Activated CD4-positive, alpha-beta memory T cell treated with anti-CD3 and anti-CD28 coated beads, Interleukin-2, amount 10 ng/mL, durations not matched to agents 7 days and 5 days (primary cell): ENCODE measurements around the gene KIF25. TPM values are rescaled to one million over a fixed set of nuclear protein-coding genes. Genes with fewer than 3 reads are reported as not detected.

Experiments used
- CTCF ChIA-PET: fragments of 350-600 bp; sonication (Branson Sonifier 250); formaldehyde crosslinking; loops from one replicate; lab custom pipeline; 2021; ENCODE audit warnings: antibody characterized with exemption, inconsistent platforms; lab: Charles Lee
- POLR2A ChIA-PET: fragments of 350-600 bp; sonication (Branson Sonifier 250); formaldehyde crosslinking; loops from one replicate; lab custom pipeline; 2021; ENCODE audit warnings: antibody characterized with exemption; lab: Charles Lee
- DNase-seq: peaks from one replicate; pipeline ENCODE4 v3.0.0-alpha.2; 2020
- H3K27ac Mint-ChIP-seq: one replicate; pipeline ENCODE4 v1.8.0; 2021; ENCODE audit warnings: mild to moderate bottlenecking, mixed read lengths
- H3K27me3 Mint-ChIP-seq: one replicate; pipeline ENCODE4 v1.8.0; 2021; ENCODE audit warnings: mixed read lengths
- H3K36me3 Mint-ChIP-seq: one replicate; pipeline ENCODE4 v1.8.0; 2021; ENCODE audit warnings: low read depth, mixed read lengths
- H3K4me1 Mint-ChIP-seq: one replicate; pipeline ENCODE4 v1.8.0; 2021; ENCODE audit warnings: mixed read lengths
- H3K4me3 Mint-ChIP-seq: one replicate; pipeline ENCODE4 v1.8.0; 2021; ENCODE audit warnings: mild to moderate bottlenecking, mixed read lengths
- H3K9me3 Mint-ChIP-seq: one replicate; pipeline ENCODE4 v1.8.0; 2021; ENCODE audit warnings: mixed read lengths
- total RNA-seq, 2 experiments: library from RNA; stranded (reverse); gene quantifications; one replicate each; pipeline ENCODE4 v1.2.3, GENCODE V29; 2021

Gene KIF25
- total RNA-seq, 2 experiments from 2014 or later, result not detected

DNA sequence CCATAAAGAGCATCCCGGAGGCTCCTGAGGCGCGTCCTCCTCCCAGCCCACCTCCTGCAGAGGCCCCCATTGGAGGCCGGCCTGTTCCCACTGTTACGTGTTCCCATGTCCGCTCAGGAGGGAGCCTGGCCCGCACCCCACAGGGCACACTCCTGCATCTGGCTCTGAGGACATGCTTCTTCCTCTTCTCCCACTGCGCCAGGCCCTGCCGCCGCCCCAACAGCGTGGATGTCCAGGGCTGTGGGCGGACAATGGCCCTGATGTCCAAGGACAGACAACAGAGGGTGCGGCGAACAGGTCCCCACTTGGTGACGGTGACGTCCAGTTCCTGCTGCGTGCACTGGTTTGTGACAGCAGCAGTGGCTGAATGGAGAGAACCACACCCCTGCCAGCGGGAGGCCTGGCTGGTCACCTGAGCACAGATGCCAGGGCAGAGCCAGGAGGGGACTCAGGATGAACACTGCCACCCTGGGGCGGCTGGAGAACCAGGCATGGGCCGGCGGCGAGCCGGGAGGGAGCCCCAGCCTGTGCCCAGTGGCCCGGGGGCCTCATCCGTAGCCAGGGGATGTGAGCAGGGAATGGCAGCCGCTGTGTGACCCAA lies 54.9 kb downstream of the KIF25 start:
- no peaks in the 10 kb centered on the region for H3K4me1 Mint-ChIP-seq
- no peak overlapping the region for H3K27ac Mint-ChIP-seq
- no peaks in the 10 kb centered on the region for H3K9me3 Mint-ChIP-seq

DNA sequence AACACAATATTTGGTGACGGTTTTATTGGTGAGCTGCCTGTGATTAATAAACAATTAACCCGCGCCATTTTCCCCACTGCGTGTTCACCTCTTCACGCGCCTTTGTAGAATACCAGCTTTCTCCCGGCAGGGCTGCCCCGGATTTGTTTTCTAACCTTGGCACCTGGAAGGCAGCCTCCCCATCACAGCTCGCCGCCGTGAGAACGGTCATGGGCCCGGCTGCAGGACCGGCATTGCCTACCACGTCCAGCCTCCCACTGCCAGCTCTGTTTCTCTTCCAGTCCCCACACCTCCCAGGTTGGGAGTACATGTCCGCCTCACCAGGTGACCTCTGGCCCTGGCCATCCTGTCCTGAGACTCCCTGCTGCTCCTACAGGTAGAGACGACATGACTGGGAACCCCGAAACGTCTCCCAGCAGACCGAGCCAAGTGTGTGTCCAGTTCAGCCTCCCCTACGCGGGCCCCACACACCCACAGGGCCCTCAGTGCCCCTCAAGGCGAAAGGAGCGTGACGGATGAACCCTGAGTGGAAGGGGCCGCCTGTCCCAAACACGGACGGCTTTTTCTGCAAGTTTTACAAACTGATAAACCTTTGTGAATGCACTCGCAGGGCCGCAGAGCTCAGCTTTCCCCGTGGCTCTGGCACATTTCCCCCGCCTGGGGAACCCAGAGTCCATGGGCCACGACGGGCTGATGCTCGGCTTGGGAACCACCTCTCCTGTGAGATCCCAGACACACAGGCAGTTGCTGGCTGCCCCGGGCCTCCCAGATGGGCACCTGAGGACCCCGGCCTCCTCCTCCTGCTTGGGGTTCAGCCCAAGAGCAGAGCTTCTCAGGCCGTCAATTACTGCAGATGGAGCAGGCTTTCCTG lies 55.9 kb downstream of the KIF25 start:
- Mint-ChIP-seq H3K27ac (no peak overlapping the region), H3K4me1 (no peaks in the 10 kb centered on the region), H3K4me3 (no peak overlapping the region), H3K27me3 (no peaks in the 10 kb centered on the region), H3K36me3 (no peaks in the 10 kb centered on the region), H3K9me3 (no peaks in the 10 kb centered on the region)
- CTCF ChIA-PET, result no interaction called here
- DNase-seq, result no peak
- POLR2A ChIA-PET, result no interaction called here

More for the DNA sequence above, 54.9 kb downstream of the KIF25 start:
- no peak for DNase-seq
- no peaks in the 10 kb centered on the region for H3K36me3 Mint-ChIP-seq
- CTCF ChIA-PET, result no interaction called here
- H3K4me3 Mint-ChIP-seq, result no peak overlapping the region
- no peaks in the 10 kb centered on the region for H3K27me3 Mint-ChIP-seq
- POLR2A ChIA-PET, result no interaction called here

DNA sequence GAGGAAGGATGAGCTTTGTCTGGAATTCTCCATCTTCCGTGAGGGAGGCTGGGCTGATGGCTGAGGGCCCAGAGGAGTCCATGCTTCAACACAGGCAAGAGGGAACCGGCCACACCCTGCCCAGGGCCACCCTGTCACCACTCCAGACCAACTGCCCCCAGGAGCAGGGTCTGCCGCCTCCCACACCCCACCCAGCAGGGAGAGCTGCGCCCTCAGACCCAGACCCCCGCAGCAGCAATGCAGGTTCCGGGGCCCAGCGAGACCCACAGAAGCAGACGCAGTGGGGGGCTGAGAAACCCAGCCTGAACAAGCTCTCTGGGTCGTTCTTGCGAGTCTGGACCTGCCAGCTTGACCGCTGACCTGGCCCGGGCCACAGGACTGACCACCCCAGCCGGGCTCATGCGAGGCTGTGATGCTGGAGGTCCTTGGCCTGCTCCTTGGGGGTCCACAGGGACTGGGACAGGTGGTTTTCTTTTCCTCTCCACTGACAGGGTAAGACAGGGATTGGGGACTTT lies 56.5 kb downstream of the KIF25 start:
- H3K4me1 Mint-ChIP-seq, result no peaks in the 10 kb centered on the region
- H3K36me3 Mint-ChIP-seq, result no peaks in the 10 kb centered on the region
- ChIA-PET POLR2A (no interaction called here), CTCF (no interaction called here)
- H3K4me3 Mint-ChIP-seq, result no peak overlapping the region
- H3K9me3 Mint-ChIP-seq, result no peaks in the 10 kb centered on the region
- no peak overlapping the region for H3K27ac Mint-ChIP-seq
- DNase-seq, result no peak
- H3K27me3 Mint-ChIP-seq, result no peaks in the 10 kb centered on the region

DNA sequence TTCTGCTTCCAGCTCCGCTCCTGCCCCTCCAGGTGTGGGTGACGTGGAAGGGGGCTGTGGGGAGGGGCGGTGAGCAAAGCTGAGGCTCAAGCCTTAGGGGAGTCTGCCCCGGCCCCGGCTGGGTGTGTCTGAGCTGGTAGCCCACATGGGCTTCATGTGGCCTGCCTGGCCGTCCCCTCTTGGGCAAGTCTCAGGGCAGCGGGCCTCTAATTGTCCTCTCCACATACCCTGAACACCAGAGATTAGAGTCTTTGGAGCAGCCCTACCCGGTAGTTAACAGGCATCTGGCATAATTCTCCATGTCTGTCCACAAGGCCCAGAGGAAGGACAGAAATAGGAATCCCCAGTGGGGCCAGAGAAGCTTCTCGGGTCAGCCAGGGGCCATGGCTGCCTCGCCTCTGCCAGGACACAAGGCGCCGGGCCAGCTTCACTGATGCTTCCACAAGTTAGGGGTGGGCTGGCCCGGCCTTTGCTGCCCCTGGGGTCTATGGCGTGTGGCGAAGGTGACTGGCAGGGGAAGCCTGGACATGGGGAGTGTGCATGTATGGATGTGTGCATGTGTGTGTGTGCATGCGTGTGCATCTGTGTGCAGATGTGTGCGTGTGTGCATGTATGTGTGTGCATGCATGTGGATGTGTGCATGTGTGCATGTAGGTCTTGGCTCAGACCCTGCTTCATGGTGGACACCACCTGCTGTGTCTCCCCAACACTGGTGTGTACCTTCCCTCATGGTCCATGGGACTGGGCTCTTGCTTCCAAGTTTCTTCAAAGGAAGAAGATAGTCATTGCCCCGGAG lies 57.5 kb downstream of the KIF25 start:
- H3K4me1 Mint-ChIP-seq, result no peaks in the 10 kb centered on the region
- H3K4me3 Mint-ChIP-seq, result no peak overlapping the region
- no peaks in the 10 kb centered on the region for H3K36me3 Mint-ChIP-seq
- no peaks in the 10 kb centered on the region for H3K27me3 Mint-ChIP-seq
- ChIA-PET CTCF (no interaction called here), POLR2A (no interaction called here)
- H3K27ac Mint-ChIP-seq, result no peak overlapping the region
- DNase-seq, result no peak
- no peaks in the 10 kb centered on the region for H3K9me3 Mint-ChIP-seq

DNA sequence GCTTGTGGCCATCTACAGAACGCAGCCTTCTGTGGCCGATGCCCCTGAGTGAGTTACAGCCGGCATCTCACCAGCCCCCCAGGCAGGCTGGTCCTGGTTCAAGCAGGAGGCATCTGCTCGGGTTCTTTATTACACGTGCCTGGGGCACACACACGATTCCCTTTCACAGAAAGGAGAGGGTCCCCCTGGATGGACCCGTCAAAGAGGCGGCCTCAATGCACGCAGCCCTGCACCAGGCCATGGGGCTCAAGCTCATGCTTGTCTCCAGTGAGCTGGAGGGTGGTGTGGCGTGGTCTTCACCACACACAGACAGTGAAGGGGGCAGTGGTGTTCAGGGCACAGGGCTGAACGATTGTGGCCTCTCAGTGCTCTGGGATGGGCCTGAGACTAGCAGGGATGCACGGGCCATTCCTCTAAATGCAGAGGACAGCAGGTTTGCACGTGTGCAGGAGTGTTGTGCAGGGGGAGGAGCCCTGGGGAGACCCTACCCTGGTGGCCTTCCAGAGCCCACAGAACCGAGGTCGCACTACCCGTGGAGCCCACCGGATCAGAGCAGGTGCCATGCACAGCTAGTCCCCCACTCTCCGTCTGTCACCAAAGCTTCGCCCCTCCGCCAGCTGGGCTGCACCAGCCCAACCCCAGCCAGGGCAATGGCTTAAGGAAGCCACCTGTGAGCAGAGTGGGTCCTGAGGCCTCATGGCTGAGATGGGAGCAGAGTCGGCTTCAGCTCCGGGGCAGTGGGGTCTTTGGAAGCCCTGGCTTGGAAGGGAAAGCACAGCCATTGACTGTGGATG lies 58.4 kb downstream of the KIF25 start:
- DNase-seq, result no peak
- H3K9me3 Mint-ChIP-seq, result no peaks in the 10 kb centered on the region
- POLR2A ChIA-PET, result no interaction called here
- H3K27me3 Mint-ChIP-seq, result no peaks in the 10 kb centered on the region
- CTCF ChIA-PET, result no interaction called here
- H3K27ac Mint-ChIP-seq, result no peak overlapping the region
- no peaks in the 10 kb centered on the region for H3K36me3 Mint-ChIP-seq
- H3K4me3 Mint-ChIP-seq, result no peak overlapping the region
- H3K4me1 Mint-ChIP-seq, result no peaks in the 10 kb centered on the region

DNA sequence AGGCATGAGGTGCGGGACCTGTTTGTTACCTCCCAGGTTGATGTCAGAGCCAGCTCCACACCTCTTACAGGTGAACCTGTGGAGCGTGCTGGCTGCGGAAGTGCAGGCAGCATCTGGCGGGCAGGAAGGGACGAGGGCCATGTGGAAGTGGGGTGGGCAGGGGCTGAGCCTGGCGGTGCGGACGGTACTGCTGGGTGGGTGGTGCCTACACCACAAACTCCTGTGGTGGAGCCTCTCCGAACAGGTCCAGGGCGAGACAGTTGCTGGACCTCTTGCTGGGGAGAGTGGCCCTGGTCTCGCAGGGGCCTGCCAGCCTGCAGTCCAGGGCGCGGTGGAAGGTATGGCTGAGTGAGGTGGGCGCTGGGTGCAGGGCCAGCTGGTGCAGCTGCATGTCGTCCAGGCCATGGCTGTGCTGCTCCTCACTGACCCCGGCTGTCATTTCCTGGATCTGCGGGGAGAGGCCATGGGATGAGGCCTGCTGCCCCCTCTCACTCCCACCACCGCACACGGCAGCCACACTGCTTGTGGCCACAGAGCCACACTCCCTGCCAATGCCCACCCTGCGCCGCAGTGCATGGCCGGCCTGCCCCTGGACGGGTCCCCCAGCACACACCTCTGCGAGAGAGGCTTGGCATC lies 59.5 kb downstream of the KIF25 start:
- no peak overlapping the region for H3K4me3 Mint-ChIP-seq

DNA sequence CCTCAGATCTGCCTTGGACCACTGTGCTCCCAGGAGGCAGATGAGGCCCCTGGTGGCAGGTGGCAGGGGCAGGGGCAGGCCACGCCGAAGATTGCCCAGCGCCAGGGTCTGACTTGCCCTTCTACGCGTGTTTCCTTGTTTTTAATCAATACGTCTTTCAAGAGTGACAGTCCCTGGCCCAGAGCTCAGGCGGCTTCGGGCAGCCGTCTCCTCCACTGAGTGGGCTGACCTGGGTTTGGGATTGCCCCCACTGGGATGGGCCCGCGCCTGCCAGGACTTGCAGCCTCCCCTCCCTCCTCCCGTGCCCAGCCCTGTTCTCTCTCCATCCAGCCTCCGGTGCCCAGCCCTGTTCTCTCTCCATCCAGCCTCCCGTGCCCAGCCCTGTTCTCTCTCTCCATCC lies 60.4 kb downstream of the KIF25 start:
- ChIA-PET CTCF (no interaction called here), POLR2A (no interaction called here)
- H3K9me3 Mint-ChIP-seq, result no peaks in the 10 kb centered on the region
- H3K27me3 Mint-ChIP-seq, result no peaks in the 10 kb centered on the region
- no peaks in the 10 kb centered on the region for H3K4me1 Mint-ChIP-seq
- H3K36me3 Mint-ChIP-seq, result no peaks in the 10 kb centered on the region
- DNase-seq, result no peak
- no peak overlapping the region for H3K27ac Mint-ChIP-seq
- H3K4me3 Mint-ChIP-seq, result no peak overlapping the region

More for the DNA sequence above, 59.5 kb downstream of the KIF25 start:
- H3K9me3 Mint-ChIP-seq, result no peaks in the 10 kb centered on the region
- H3K27me3 Mint-ChIP-seq, result no peaks in the 10 kb centered on the region
- no peaks in the 10 kb centered on the region for H3K36me3 Mint-ChIP-seq
- CTCF ChIA-PET, result no interaction called here
- H3K4me1 Mint-ChIP-seq, result no peaks in the 10 kb centered on the region
- no peak for DNase-seq
- POLR2A ChIA-PET, result no interaction called here
- H3K27ac Mint-ChIP-seq, result no peak overlapping the region

DNA sequence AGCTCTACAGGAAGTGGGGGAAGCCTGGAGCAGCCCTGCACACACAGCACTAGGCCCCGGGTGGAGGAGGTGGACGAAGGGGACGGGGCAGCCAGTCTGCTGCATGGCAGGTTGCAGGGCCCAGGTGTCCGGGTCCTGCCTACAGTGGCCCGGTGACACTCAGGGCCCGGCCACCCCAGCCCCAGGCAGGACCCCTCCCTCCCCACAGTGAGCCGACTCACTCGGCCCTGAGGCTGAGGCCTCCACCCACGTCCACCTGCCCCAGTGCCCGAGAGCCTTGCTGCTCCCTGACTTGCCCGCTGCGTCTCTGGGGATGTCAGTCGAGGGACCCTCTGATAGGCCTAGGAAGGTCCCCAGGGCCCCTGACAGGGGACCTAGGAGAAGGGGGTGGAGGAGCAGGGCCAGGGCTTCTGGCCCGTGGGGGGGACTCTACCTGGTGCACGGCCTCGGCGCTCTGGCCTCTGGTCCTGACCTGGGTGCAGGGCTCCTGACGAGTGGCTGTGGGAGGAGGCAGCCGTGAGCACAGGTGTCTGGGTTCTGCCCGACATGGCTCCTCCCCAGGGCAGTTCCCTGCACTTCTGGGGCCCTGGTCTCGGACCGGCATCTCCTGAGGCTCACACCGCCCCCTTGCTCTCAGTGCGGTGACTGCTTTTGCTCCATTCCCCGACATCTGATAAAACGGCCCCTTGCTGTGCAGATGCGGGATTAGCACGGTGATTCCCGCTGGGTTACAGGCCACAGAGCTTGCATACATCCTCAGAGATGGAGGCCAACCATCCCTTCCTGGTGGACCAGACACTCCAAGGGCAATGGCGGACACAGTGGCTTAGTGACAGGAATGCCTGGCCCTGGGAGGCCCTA lies 61.5 kb downstream of the KIF25 start:
- H3K27me3 Mint-ChIP-seq, result no peaks in the 10 kb centered on the region
- no peaks in the 10 kb centered on the region for H3K4me1 Mint-ChIP-seq
- no peaks in the 10 kb centered on the region for H3K9me3 Mint-ChIP-seq
- no peaks in the 10 kb centered on the region for H3K36me3 Mint-ChIP-seq
- no peak for DNase-seq
- no peak overlapping the region for H3K27ac Mint-ChIP-seq
- CTCF ChIA-PET, result no interaction called here
- POLR2A ChIA-PET, result no interaction called here
- no peak overlapping the region for H3K4me3 Mint-ChIP-seq

DNA sequence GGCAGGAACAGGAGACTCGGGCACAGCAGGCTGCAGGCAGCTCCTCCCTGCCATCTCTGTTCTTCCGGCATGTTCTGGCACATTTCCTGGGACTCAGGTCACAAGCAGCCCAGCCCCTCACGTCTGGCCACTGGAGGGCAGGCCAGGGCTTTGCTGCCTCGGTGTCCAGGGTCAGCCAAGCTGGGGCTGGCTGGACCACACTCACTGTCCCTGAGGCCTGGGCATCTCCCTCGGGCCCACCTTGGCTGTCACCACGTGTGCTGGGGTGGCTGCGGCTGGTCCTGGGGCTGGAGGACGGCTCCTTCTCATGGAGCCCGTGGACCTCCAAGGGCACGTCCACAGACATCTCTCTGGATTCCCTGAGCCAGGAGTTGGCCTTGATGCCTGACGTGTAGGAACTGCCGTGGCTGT lies 63.1 kb downstream of the KIF25 start:
- ChIA-PET POLR2A (no interaction called here), CTCF (no interaction called here)
- H3K27me3 Mint-ChIP-seq, result no peaks in the 10 kb centered on the region
- no peaks in the 10 kb centered on the region for H3K9me3 Mint-ChIP-seq
- H3K27ac Mint-ChIP-seq, result no peak overlapping the region
- H3K4me3 Mint-ChIP-seq, result no peak overlapping the region
- H3K36me3 Mint-ChIP-seq, result no peaks in the 10 kb centered on the region
- no peaks in the 10 kb centered on the region for H3K4me1 Mint-ChIP-seq
- DNase-seq, result no peak

DNA sequence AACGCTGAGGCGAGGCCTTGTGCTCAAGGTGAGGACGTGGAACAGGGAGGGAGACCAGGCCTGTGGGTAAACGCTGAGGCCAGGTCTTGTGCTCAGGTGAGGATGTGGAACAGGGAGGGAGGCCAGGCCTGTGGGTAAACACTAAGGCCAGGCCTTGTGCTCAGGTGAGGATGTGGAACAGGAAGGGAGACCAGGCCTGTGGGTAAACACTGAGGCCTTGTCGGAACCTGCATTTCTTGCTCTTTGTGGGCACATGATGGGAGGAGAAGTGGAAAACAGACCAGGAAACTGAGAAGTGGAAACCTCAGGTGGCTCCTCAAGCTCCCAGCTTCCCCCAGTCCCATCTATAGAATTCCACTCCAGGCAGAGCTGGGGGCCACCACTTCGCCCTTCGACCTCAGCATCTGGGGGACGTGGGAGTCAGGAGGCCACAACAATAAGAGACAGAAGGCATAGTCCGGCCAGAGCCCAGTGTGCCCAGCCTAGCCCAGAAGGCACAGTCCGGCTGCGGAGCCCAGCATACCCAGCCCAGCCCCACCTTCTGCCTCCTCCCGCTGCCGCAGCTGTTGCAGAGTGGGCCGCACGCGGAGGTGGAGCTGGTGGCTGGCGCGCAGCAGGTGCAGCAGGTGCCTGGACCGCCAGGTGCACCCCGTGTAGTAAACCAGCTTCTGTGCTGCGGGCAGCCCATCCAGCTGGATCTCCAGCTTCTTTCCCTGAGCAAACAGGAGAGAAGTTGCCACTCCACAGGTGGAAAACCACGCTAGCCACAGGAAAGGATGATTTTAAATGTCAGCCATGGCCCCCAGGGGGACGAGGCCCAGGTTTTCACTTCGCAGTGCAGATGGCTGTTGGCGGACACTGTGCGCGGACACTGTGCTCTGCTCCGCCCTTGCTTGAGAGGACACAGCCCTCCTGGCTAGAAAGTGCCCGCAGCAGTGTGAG lies 64.1 kb downstream of the KIF25 start:
- no peaks in the 10 kb centered on the region for H3K27me3 Mint-ChIP-seq
- DNase-seq, result no peak
- ChIA-PET CTCF (no interaction called here), POLR2A (no interaction called here)
- no peaks in the 10 kb centered on the region for H3K36me3 Mint-ChIP-seq
- no peak overlapping the region for H3K27ac Mint-ChIP-seq
- no peaks in the 10 kb centered on the region for H3K9me3 Mint-ChIP-seq
- no peak overlapping the region for H3K4me3 Mint-ChIP-seq
- no peaks in the 10 kb centered on the region for H3K4me1 Mint-ChIP-seq
